Endothelial cell of umbilical vein (primary cell): ENCODE results near the gene CDR2L.
"Not testable (repeated sequence)": the region's sequence is repeated elsewhere in the genome, so short reads cannot be mapped to it uniquely, and the experiment has no call there.

Experiments used
- CTCF ChIP-seq, 2 donors: IDR thresholded peaks; 1 replicate in 1 of 2; 2 replicates in 1 of 2; pipeline ENCODE4 v1.5.1; 2011; ENCODE audit warnings: low read length in 2 of 2, mild to moderate bottlenecking in 2 of 2, moderate library complexity in 2 of 2, control low read depth in 1 of 2, inconsistent platforms in 1 of 2, low read depth in 1 of 2; ENCODE audit not compliant: insufficient read depth in 1 of 2; ENCODE audit errors: extremely low read depth in 1 of 2
- EZH2 ChIP-seq: IDR thresholded peaks from 2 replicates; pipeline ENCODE4 v1.6.1; 2012; ENCODE audit warnings: borderline replicate concordance, low read depth, mild to moderate bottlenecking, moderate library complexity, low read length, inconsistent platforms; ENCODE audit not compliant: severe bottlenecking
- FOS ChIP-seq: IDR thresholded peaks from 2 replicates; pipeline ENCODE4 v1.6.1; 2011; ENCODE audit warnings: mild to moderate bottlenecking, low read length, moderate library complexity, borderline replicate concordance; ENCODE audit not compliant: insufficient read depth
- GATA2 ChIP-seq: IDR thresholded peaks from 2 replicates; pipeline ENCODE4 v1.7.0; 2011; ENCODE audit warnings: low read depth, mild to moderate bottlenecking, moderate library complexity, mixed read lengths, low read length; ENCODE audit not compliant: insufficient read length, insufficient read depth
- JUN ChIP-seq: IDR thresholded peaks from 2 replicates; pipeline ENCODE4 v1.6.1; 2011; ENCODE audit warnings: borderline replicate concordance, low read depth; ENCODE audit not compliant: insufficient read length, insufficient read depth
- MYC ChIP-seq: IDR thresholded peaks from one replicate; pipeline ENCODE4 v1.6.1; 2011; ENCODE audit warnings: mild to moderate bottlenecking, low read depth, low read length
- POLR2A ChIP-seq: IDR thresholded peaks from 2 replicates; pipeline ENCODE4 v1.6.1; 2012; ENCODE audit warnings: low read depth, mild to moderate bottlenecking, control low read depth, low read length
- POLR2AphosphoS5 ChIP-seq: IDR thresholded peaks from 2 replicates; pipeline ENCODE4 v1.6.1; 2012; ENCODE audit warnings: low read depth, mild to moderate bottlenecking, control low read depth, low read length, moderate library complexity; ENCODE audit not compliant: insufficient read depth
- TF ChIP-seq, protein P1 (sequence below): IDR thresholded peaks from 2 replicates; pipeline ENCODE4 v1.6.1; 2011; ENCODE audit not compliant: insufficient read depth, insufficient read length

- TF ChIP-seq CTCF (IDR thresholded peaks at IDR 0.05; ENCODE audit: extremely low read depth in 1 of 2, insufficient read depth in 1 of 2, low read depth in 1 of 2, low read length in 2 of 2); POLR2AphosphoS5; POLR2A; EZH2; JUN; GATA2; MYC; FOS: not testable (repeated sequence)
- TF ChIP-seq, protein P1, sequence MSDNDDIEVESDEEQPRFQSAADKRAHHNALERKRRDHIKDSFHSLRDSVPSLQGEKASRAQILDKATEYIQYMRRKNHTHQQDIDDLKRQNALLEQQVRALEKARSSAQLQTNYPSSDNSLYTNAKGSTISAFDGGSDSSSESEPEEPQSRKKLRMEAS, result not testable (repeated sequence)
These were observed 37.9 kb downstream of the CDR2L start for GRCh38 chr17:75025398-75025734.
